SU-DHL-6 (cell line): Measurements from ENCODE around the gene MOB3B.

ENCODE experiments used
- H2AFZ ChIP-seq: fragments of 200-600 bp; sonication (generic); 2 replicates; pipeline ENCODE4 v1.6.1; 2014; ENCODE audit warnings: low read depth, mild to moderate bottlenecking, moderate library complexity, mixed read lengths, antibody characterized with exemption, low read length; ENCODE audit not compliant: severe bottlenecking
- H3F3A ChIP-seq: fragments of 200-600 bp; shearing (Covaris generic); 2 replicates; pipeline ENCODE4 v1.6.0; 2016; ENCODE audit warnings: antibody characterized with exemption, mild to moderate bottlenecking; ENCODE audit not compliant: insufficient read depth
- H3K27ac ChIP-seq: fragments of 200-600 bp; sonication (generic); 2 replicates; pipeline ENCODE4 v1.5.1; 2016; ENCODE audit warnings: low read depth, mild to moderate bottlenecking, low read length, moderate library complexity, mixed read lengths
- H3K27me3 ChIP-seq: fragments of 200-600 bp; sonication (generic), shearing (Covaris generic); 2 replicates; pipeline ENCODE4 v1.6.0; 2014; ENCODE audit warnings: mild to moderate bottlenecking, low read length
- H3K36me3 ChIP-seq: fragments of 200-600 bp; sonication (generic); 2 replicates; pipeline ENCODE4 v1.6.1; 2014; ENCODE audit warnings: mild to moderate bottlenecking, low read length, mixed read lengths
- H3K4me2 ChIP-seq: fragments of 300-600, 200-600 bp; shearing (Covaris generic), sonication (generic); 2 replicates; pipeline ENCODE4 v1.6.0; 2014; ENCODE audit warnings: low read length, low read depth, mild to moderate bottlenecking; ENCODE audit not compliant: poor library complexity, severe bottlenecking
- H3K4me3 ChIP-seq: fragments of 200-600 bp; sonication (generic); 2 replicates; pipeline ENCODE4 v1.5.1; 2014; ENCODE audit warnings: antibody characterized with exemption, low read length, mild to moderate bottlenecking, mixed read lengths; ENCODE audit not compliant: insufficient read depth, poor library complexity, severe bottlenecking
- H3K79me2 ChIP-seq: fragments of 200-600 bp; sonication (generic); 2 replicates; pipeline ENCODE4 v1.6.1; 2014; ENCODE audit warnings: mild to moderate bottlenecking, low read length, moderate library complexity; ENCODE audit not compliant: insufficient read depth
- H3K9ac ChIP-seq: fragments of 200-600 bp; sonication (generic); 2 replicates; pipeline ENCODE4 v1.7.0; 2014; ENCODE audit warnings: mild to moderate bottlenecking, low read length
- H3K9me2 ChIP-seq: fragments of 200-600 bp; sonication (generic); replicated peaks from 2 replicates; pipeline ENCODE4 v1.6.1; 2014; ENCODE audit warnings: low read length; ENCODE audit not compliant: insufficient read depth
- H3K9me3 ChIP-seq: fragments of 200-600 bp; sonication (generic); 2 replicates; pipeline ENCODE4 v1.6.1; 2014; ENCODE audit warnings: low read length, mixed read lengths; ENCODE audit not compliant: insufficient read depth
- H4K20me1 ChIP-seq: fragments of 200-600 bp; sonication (generic); 2 replicates; pipeline ENCODE4 v1.6.1; 2014; ENCODE audit warnings: low read depth, mild to moderate bottlenecking, antibody characterized with exemption, low read length, moderate library complexity, mixed read lengths
- CTCF ChIP-seq: fragments of 200-600 bp; sonication (generic); IDR thresholded peaks from one replicate; pipeline ENCODE4 v1.5.1; 2017; ENCODE audit warnings: antibody characterized with exemption, mild to moderate bottlenecking, low read length, moderate library complexity; ENCODE audit not compliant: insufficient read depth, poor library complexity, severe bottlenecking
- EZH2phosphoT487 ChIP-seq: fragments of 200-600 bp; sonication (generic), shearing (Covaris generic); conservative IDR thresholded peaks from 2 replicates; pipeline ENCODE4 v1.6.1; 2018; ENCODE audit warnings: mild to moderate bottlenecking, antibody characterized with exemption, low read length, moderate library complexity, mixed read lengths

The MOB3B gene

DNA sequence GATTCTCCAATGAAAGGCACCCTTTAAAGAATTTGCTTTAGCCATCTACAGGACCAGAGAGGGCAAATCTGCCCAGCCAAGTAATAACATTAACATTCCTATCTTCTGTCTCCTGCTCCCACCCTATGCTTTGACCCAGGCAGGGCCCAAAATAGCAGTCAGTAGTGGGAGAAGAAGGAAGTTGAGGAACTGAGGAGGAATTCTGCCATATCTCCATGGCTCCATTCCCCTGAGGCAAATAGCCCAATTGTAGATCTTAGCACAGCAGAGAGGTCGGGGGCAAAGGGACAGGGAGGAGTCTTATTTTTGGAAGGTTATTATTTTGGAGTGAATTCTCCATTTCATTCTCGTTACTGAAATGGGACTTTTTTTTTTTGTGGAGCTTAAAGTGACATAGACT lies 116.7 kb downstream of the MOB3B start:
- H3K9me3 ChIP-seq, result no peaks in the 10 kb centered on the region
- H3K4me2 ChIP-seq, result no peak overlapping the region
- no peak overlapping the region for H3K4me3 ChIP-seq
- no peaks in the 10 kb centered on the region for H4K20me1 ChIP-seq
- TF ChIP-seq CTCF, result no peak
- TF ChIP-seq EZH2phosphoT487, result no peak
- H2AFZ ChIP-seq, result no peak overlapping the region
- H3K79me2 ChIP-seq, result no peaks in the 10 kb centered on the region
- no peak overlapping the region for H3K9ac ChIP-seq
- no peaks in the 10 kb centered on the region for H3K27me3 ChIP-seq
- H3K9me2 ChIP-seq, result no peaks in the 10 kb centered on the region
- no peaks in the 10 kb centered on the region for H3F3A ChIP-seq
- no peaks in the 10 kb centered on the region for H3K36me3 ChIP-seq
- no peak overlapping the region for H3K27ac ChIP-seq

DNA sequence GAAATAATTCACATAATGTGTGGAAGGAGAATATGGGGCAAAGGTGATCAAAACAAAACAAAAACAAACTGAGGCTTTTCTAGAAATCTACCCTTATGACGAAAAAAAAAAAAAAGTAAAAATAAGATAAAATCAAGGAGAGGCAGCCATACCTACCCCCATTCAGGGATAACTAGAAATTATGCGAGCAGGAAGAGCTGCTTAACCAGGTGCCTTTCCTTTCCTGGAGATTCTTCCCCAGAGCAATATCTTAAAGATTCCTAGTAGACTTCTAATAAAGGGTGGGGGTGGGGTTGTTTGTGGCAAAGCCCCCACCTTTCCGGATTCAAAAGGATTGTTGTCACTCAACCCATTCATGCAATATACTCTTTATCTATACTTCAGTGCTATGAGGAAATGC lies 117.5 kb downstream of the MOB3B start:
- H2AFZ ChIP-seq, result no peak overlapping the region
- no peaks in the 10 kb centered on the region for H3K79me2 ChIP-seq
- no peak overlapping the region for H3K9ac ChIP-seq
- H3K27ac ChIP-seq, result no peak overlapping the region
- no peak overlapping the region for H3K4me3 ChIP-seq
- H4K20me1 ChIP-seq, result no peaks in the 10 kb centered on the region
- no peaks in the 10 kb centered on the region for H3K27me3 ChIP-seq
- TF ChIP-seq CTCF, result no peak
- TF ChIP-seq EZH2phosphoT487, result no peak
- H3K4me2 ChIP-seq, result no peak overlapping the region
- H3K36me3 ChIP-seq, result no peaks in the 10 kb centered on the region
- H3K9me2 ChIP-seq, result no peaks in the 10 kb centered on the region
- H3K9me3 ChIP-seq, result no peaks in the 10 kb centered on the region
- H3F3A ChIP-seq, result no peaks in the 10 kb centered on the region

GRCh38 chr9:27408482-27408881 lies 121.1 kb downstream of the MOB3B start:
- Histone ChIP-seq H3K36me3 (no peaks in the 10 kb centered on the region), H3K4me2 (no peak overlapping the region), H3K9ac (no peak overlapping the region), H3K9me2 (no peaks in the 10 kb centered on the region), H2AFZ (no peak overlapping the region), H3K27ac (no peak overlapping the region), H3K79me2 (no peaks in the 10 kb centered on the region), H4K20me1 (no peaks in the 10 kb centered on the region), H3F3A (no peaks in the 10 kb centered on the region), H3K9me3 (no peaks in the 10 kb centered on the region), H3K4me3 (no peak overlapping the region), H3K27me3 (no peaks in the 10 kb centered on the region)
- no peak for TF ChIP-seq EZH2phosphoT487
- TF ChIP-seq CTCF, result no peak

- Histone ChIP-seq H3K9me2 (no peaks in the 10 kb centered on the region), H3F3A (no peaks in the 10 kb centered on the region), H3K27me3 (no peaks in the 10 kb centered on the region), H3K36me3 (no peaks in the 10 kb centered on the region), H3K4me3 (no peak overlapping the region), H3K9ac (no peak overlapping the region), H4K20me1 (no peaks in the 10 kb centered on the region), H3K27ac (no peak overlapping the region), H2AFZ (no peak overlapping the region), H3K9me3 (no peaks in the 10 kb centered on the region), H3K4me2 (no peak overlapping the region), H3K79me2 (no peaks in the 10 kb centered on the region)
- TF ChIP-seq EZH2phosphoT487 (no peak), CTCF (no peak)
These were observed 121.6 kb downstream of the MOB3B start for GRCh38 chr9:27408001-27408400.
